Erythroblast (primary cell): Measurements from ENCODE around the gene SMCO3.

Experiments used
- GATA1 ChIP-seq: IDR thresholded peaks from 2 replicates; pipeline ENCODE4 v1.6.1; 2011; ENCODE audit warnings: low read depth, mild to moderate bottlenecking, control low read depth, low read length, moderate library complexity
- POLR2A ChIP-seq: IDR thresholded peaks from 2 replicates; pipeline ENCODE4 v1.6.1; 2011; ENCODE audit warnings: mild to moderate bottlenecking, low read length

DNA sequence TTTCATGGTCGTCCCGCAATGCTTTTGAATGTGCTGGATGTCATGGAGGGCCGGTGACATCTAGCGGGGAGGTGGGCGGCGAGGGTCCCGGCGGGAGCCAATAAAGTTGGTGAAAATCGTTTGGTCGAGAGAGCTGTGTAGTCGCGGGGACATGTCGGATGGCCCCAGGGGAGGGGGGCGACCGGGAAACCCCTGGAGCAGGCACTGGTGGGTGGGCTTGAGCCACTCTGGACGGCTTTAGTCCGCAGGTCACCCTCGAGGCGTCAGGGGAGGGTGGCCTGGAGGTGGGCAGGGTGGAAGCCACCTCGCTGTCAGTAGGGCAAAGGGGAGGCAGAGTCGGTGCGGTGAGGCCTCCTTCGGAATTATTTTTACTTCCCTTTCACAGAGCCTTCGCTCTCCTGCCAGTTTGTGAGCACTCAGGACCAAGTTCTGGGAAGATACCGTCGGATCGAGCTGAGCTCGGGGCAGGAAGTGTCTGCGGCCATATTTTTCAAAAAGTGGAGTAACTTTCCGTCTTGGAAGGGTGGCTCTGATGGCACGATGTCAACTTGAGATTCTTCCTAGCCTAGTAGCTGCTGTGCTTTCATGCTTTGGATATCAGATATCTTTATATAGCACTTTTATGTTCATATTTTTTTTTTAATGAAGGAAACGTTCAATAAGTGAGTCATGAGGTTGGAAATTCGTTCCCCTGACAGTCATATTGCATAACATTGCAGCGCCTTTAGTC lies 38.9 kb downstream of the SMCO3 start:
- TF ChIP-seq POLR2A: no peak
- TF ChIP-seq GATA1: no peak
